ENCODE data around the gene EME1. TPM values are rescaled to one million over a fixed set of nuclear protein-coding genes. Genes with fewer than 3 reads are reported as not detected.

Gene EME1
- total RNA-seq, 1 donor from 2014 or later = 0.79 TPM

- DNase-seq (ENCODE audit: low read depth in 2 of 2) = peak in 1 of 2 donors; percentile 80
These were observed 9.6 kb upstream of the EME1 start for GRCh38 chr17:50363217-50364060.

GRCh38 chr17:50364061-50364458 lies 9.0 kb upstream of the EME1 start:
- DNase-seq (ENCODE audit: low read depth in 2 of 2) = no peak

GRCh38 chr17:50364715-50365114 lies 8.3 kb upstream of the EME1 start:
- DNase-seq (ENCODE audit: low read depth in 2 of 2) = no peak

- no peak for DNase-seq (ENCODE audit: low read depth in 2 of 2)
These were observed 7.9 kb upstream of the EME1 start for GRCh38 chr17:50365165-50365564.

- DNase-seq (ENCODE audit: low read depth in 2 of 2) = no peak
These were observed 7.2 kb upstream of the EME1 start for GRCh38 chr17:50365649-50366393.

- DNase-seq (ENCODE audit: low read depth in 2 of 2) = no peak
These were observed 5.6 kb upstream of the EME1 start for GRCh38 chr17:50367401-50367800.

GRCh38 chr17:50370052-50370451 lies 3.0 kb upstream of the EME1 start:
- DNase-seq (ENCODE audit: low read depth in 2 of 2) = no peak

GRCh38 chr17:50371526-50371925 lies 1.5 kb upstream of the EME1 start:
- DNase-seq (ENCODE audit: low read depth in 2 of 2) = no peak

- no peak for DNase-seq (ENCODE audit: low read depth in 2 of 2)
These were observed 739 bp upstream of the EME1 start for GRCh38 chr17:50372222-50372757.

- DNase-seq (ENCODE audit: low read depth in 2 of 2) = no peak
These were observed 676 bp downstream of the EME1 start for GRCh38 chr17:50373705-50374104.

- DNase-seq (ENCODE audit: low read depth in 2 of 2) = no peak
These were observed 3.0 kb downstream of the EME1 start for GRCh38 chr17:50375858-50376538.

GRCh38 chr17:50379351-50380132 lies 6.5 kb downstream of the EME1 start:
- DNase-seq (ENCODE audit: low read depth in 2 of 2) = no peak

GRCh38 chr17:50380369-50381259 lies 7.6 kb downstream of the EME1 start:
- no peak for DNase-seq (ENCODE audit: low read depth in 2 of 2)

GRCh38 chr17:50381260-50381815 lies 8.3 kb downstream of the EME1 start:
- DNase-seq (ENCODE audit: low read depth in 2 of 2) = no peak

GRCh38 chr17:50381920-50382319 lies 8.9 kb downstream of the EME1 start:
- no peak for DNase-seq (ENCODE audit: low read depth in 2 of 2)

- DNase-seq (ENCODE audit: low read depth in 2 of 2) = no peak
These were observed 9.9 kb downstream of the EME1 start for GRCh38 chr17:50382931-50383330.

- DNase-seq (ENCODE audit: low read depth in 2 of 2) = no peak
These were observed 13.5 kb downstream of the EME1 start for GRCh38 chr17:50386510-50386909.

- DNase-seq (ENCODE audit: low read depth in 2 of 2) = no peak
These were observed 15.7 kb downstream of the EME1 start for GRCh38 chr17:50388728-50389127.

- DNase-seq (ENCODE audit: low read depth in 2 of 2) = no peak
These were observed 16.5 kb downstream of the EME1 start for GRCh38 chr17:50389534-50389933.

GRCh38 chr17:50392621-50393020 lies 19.6 kb downstream of the EME1 start:
- DNase-seq (ENCODE audit: low read depth in 2 of 2) = no peak
